Activated T-cell treated with anti-CD3 and anti-CD28 coated beads for 4 hours (primary cell): ENCODE results near the gene ANKS4B.

Experiments
- DNase-seq: peaks from one replicate; pipeline ENCODE4 v3.0.0-alpha.2; 2020

Gene ANKS4B

DNA sequence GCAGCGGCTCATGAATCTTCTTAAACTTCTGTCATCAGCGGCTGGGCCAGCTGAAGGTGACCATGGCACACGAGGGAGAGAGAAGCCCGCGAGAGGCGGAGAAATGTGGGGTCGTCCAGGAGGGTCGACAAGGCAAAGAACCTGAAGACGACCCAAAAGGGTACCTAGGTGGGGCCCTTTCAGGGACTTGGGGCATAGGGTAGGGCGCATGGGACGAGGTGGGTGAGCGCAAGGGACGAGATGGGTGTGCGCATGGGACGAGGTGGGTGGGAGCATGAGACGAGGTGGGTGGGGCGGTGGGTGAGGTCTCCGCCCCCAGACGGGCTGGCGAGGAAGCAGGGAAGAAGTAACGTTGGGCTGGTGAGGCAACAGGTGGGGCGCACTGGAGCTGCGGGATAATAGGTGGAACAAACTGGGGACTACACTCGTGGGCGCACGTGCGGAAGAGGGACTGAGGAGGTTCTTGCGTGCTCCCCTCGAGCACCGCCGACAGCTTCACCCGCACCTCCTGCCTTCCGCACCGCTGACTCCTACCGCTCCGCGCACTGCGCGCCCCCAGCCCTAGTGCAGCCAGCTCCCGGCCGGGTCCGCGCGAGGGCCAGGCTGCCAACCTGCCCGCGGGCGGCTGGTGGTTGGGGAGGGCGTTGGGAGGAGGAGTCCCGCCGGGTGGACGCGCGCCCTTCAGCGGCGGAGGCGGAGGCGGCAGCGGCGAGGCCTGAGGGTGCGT, 67.8 kb downstream of the ANKS4B start:
- peak; percentile 38 for DNase-seq

DNA sequence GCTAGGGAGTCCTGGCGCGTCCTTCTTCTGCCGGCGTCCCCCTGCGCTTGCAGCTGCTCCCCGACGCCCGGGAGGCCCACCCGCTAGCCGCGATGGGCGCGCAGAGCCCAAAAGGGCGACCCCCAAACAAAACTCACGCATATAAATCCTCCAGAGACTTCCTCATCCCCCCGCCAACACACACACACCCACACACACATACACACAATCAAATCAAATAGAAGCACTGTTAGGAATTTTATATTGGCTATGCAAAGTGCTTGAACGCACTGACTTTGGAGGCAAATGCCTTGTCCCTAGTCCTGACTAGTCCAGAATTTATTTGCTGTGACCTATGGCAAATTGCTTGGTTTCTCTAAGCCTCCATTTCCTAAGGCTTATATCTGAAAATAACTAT, 68.4 kb downstream of the ANKS4B start:
- DNase-seq, result no peak

DNA sequence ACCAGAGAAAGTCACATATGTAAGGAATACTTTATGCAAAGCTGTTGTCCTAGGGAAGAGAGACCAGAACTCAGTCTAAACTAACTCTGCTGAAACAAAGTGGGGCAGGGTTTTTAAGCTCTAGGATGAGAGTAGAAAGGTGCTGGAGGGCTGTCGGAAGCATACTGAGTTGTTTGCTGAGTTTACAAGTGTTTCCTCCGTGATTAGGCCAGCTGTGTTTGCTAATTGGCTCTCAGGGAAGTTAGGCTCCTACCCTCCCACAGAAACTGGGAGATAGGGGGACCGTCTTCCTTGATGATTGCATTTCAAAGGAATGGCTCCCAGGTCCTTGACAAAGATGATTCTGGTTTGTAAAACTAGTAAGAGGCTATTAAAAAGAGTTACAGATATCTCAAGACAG, 69.0 kb downstream of the ANKS4B start:
- no peak for DNase-seq

DNA sequence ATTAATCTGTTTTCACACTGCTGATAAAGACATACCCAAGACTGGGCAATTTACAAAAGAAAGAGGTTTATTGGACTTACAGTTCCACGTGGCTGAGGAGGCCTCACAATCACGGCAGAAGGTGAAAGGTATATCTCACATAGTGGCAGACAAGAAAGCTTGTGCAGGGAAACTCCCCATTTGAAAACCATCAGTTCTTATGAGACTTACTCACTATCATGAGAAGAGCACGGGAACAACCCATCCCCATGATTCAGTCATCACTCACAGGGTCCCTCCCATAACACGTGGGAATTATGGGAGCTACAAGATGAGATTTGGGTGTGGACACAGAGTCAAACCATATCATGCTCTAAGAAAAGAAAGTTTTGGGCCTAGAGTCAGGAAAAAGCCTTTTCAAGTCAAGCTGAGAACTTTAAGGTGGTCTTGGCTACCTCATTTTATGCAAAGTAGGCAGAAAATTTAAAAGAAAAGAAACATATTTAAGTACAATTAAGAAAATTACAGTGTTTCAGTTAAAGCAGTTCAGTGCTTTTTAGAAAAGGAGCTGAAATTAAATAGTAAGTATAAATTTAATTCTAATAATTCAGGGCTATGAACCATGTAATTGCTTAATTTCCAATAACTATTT, 69.5 kb downstream of the ANKS4B start:
- no peak for DNase-seq
